HG03575 (cell line): ENCODE measurements around the gene CDCA4.

Experiments used
- ATAC-seq: cut with Tn5 transposase; IDR thresholded peaks from one replicate; pipeline ENCODE4 v1.9.1; 2021; ENCODE audit not compliant: unreplicated experiment, insufficient number of reproducible peaks, low FRiP score; ENCODE audit errors: extremely low read depth

Gene CDCA4

DNA sequence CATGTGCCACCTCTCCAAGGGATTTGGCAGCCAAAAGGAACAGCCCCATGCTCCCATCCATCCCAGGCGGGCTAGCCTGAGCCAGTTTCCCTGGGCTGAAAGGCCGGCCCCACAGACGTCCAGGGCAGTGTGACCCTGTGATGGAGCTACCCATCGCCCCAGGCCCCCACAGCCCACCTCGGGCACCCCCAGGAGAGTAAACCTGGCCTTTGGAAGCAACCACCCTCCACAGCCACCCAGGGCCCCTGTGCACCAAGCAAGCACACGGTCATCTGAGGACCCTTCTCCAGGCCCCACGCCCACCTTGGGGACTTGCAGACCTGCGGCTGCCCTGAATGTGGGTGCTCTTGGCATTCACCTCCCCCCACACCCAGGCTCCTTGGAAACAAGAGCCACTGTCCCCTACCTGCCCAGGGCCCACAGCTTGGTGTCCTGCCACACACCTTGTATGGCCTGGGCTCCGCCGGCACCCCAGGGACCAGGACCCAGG is 51.1 kb downstream of the CDCA4 start:
- no peak for ATAC-seq

DNA sequence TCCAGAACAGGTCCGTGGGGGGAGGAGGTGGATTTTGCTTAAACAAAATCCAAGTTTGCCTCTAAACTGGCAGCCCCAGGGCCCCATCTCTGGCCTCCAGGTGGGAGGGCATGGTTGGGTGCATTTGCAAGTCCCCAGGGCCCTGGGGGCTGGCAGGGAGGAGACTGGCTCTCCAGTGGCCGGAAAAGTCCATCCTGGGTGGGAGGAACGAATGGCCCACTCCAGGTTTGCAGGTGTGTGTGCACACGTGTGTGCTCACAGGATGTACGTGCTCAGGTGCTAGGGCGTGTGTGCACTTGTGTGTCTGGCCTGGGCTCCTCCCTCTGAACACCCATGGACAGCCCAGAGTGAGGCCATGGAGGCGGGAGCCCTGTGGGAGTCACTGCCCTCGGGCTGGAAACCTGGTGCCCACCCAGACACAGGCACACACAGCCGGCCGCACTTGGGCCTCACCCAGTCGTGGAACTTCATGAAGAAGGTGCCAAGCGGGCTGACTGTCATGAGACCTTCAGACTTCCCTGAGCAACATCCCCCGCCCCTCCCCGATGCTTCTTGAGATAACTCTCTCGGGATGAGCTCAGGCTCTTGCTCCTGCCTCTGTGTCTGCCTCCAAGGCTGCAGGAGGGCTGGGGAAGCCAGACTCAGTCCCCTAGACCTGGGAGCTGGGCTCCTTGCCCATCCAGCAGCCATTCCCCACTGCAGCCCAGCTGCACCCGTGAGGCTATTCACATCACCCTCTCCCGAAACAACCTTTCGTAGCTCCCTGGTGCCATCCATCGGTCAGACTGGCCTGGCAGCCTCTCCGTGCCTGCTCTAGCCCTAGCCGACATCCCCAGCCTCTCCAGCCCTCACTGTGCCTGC is 52.1 kb downstream of the CDCA4 start:
- ATAC-seq, result no peak

DNA sequence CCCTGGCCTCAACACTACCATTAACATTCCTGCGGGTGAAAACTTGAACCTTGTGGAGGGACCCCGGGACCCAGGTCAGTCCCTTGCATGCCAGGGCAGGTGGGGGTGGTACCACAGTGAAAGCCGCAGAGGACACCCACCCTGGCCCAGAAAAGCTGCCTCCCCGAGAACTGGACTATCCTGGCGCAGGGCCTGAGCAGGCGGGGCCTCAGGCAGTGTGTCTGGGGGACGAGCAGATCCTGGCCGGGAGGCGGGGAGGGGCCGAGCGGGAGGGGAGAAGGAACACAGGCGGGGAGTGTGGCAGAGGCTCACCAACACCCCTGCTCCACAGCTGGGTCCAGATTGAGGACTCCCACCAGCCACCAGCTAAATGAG is 52.7 kb downstream of the CDCA4 start:
- ATAC-seq, result no peak

GRCh38 chr14:104967386-104968152 is 53.3 kb downstream of the CDCA4 start:
- ATAC-seq, result no peak

- ATAC-seq, result no peak
Observed at GRCh38 chr14:104966981-104967385, 53.9 kb downstream of the CDCA4 start.

GRCh38 chr14:104966261-104966865 is 54.5 kb downstream of the CDCA4 start:
- ATAC-seq, result no peak

DNA sequence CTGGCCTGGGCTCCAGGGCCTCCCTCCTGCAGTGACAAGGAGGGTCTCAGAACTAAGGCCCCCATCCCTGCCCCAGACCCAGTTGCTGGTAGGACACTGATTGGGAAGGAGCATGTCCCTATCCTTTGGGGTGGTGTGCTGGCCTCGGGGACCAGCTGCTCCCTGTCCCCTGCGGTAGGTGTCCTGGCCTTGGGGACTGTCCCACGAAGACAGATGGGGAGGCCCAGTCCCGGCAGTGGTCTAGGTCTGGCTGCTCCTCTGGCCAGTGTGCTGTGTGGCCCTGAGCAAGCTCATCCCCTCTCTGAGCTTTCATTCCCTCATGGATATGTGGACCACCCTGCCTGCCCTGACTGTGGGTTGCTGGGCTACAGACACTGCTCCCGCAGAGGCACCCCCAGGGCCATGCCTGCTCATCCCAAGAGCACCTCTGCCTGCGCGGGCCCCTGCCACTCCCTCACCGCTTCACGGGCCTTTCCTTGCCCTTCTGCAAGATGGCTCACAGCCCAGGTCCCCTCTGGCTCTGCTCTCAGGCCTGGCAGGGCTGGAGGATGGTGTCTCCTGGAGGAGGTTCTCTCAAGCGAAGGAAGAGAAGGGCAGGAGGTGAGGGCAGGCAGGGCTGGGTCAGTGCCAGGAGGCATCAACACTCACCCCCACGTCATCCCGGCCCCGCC is 55.2 kb downstream of the CDCA4 start:
- ATAC-seq, result no peak

DNA sequence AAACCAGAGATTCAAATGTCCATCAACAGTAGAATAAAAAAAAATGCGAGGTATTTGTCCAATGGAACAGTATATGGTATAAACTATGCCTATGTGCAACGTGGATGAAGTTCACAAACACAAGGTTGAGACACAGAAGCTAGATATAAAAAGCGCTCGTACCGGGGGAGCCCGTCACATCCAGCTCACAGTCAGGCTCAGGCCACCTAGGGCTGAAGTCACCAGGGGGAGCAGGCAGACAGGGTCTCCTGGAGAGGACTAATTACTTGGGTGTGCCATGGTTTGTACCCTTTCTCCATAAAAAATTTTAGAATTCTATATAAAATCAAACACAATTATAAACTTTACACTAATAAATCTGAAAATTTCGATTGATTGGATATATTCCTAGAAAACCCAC is 56.3 kb downstream of the CDCA4 start:
- ATAC-seq, result no peak
